Omental fat pad (tissue), 4 donors: ENCODE data around the gene IFT74. TPM values are rescaled to one million over a fixed set of nuclear protein-coding genes. Genes with fewer than 3 reads are reported as not detected.

Source experiments
- ATAC-seq: fragments of 150-250 bp; one replicate; pipeline ENCODE4 v1.9.1; 2016; ENCODE audit warnings: mild to moderate bottlenecking, moderate library complexity; ENCODE audit not compliant: low FRiP score
- DNase-seq: peaks from one replicate; pipeline ENCODE4 v3.0.0-alpha.2; 2019; ENCODE audit warnings: low spot score
- CTCF ChIP-seq, 3 donors: fragments of 450-650 bp; IDR thresholded peaks; one replicate each; pipeline ENCODE4 v1.5.1; 2016 to 2017; ENCODE audit warnings: antibody characterized with exemption in 3 of 3, mild to moderate bottlenecking in 3 of 3, moderate library complexity in 2 of 3
- total RNA-seq, 4 donors: library from RNA; depleted of rRNA; stranded (reverse); fragments of >200 nt; gene quantifications; one replicate each; pipeline ENCODE4 v1.1.0, GENCODE V29; 2016

The IFT74 gene
- total RNA-seq, 4 donors from 2014 or later = 5.3 to 13.0 (median 10.5) TPM

GRCh38 chr9:27005491-27005890 is 49.3 kb downstream of the IFT74 start, which contains the start of gene LRRC19:
Gene LRRC19 (minus strand): TSS chr9:27005672. CDS start chr9:26999694, 5,978 bp downstream.
- ATAC-seq (no peak), DNase-seq (no peak)
- TF ChIP-seq CTCF (IDR thresholded peaks at IDR 0.05) = no peak

- no peak for TF ChIP-seq CTCF (IDR thresholded peaks at IDR 0.05)
- no peak for DNase-seq
- ATAC-seq = no peak
These were observed 63.4 kb downstream of the IFT74 start for GRCh38 chr9:27019589-27019988.

GRCh38 chr9:27022920-27023319 is 66.7 kb downstream of the IFT74 start:
- ATAC-seq (no peak), DNase-seq (no peak)
- TF ChIP-seq CTCF (IDR thresholded peaks at IDR 0.05) = no peak

GRCh38 chr9:27029186-27029585 is 73.0 kb downstream of the IFT74 start:
- TF ChIP-seq CTCF (IDR thresholded peaks at IDR 0.05) = no peak
- no peak for ATAC-seq

GRCh38 chr9:27033815-27034403 is 77.7 kb downstream of the IFT74 start:
- peak; percentile 62 for ATAC-seq
- DNase-seq = peak; percentile 72
- TF ChIP-seq CTCF (IDR thresholded peaks at IDR 0.05) = no peak

More at GRCh38 chr9:27029186-27029585, 73.0 kb downstream of the IFT74 start:
- DNase-seq = no peak

- no peak for TF ChIP-seq CTCF (IDR thresholded peaks at IDR 0.05)
- no peak for DNase-seq
- ATAC-seq = no peak
These were observed 81.3 kb downstream of the IFT74 start for GRCh38 chr9:27037499-27037898.

- ATAC-seq = no peak
- DNase-seq = no peak
- TF ChIP-seq CTCF (IDR thresholded peaks at IDR 0.05) = no peak
These were observed 85.5 kb downstream of the IFT74 start for GRCh38 chr9:27041746-27042145.
